NCI-H345 treated with DMSO at 0.1 percent for 48 hours (cell line): ENCODE data around the gene NELFE.
"Not testable (repeated sequence)": the region's sequence is repeated elsewhere in the genome, so short reads cannot be mapped to it uniquely, and the experiment has no call there.

Experiments
- DNase-seq: peaks from one replicate; lab custom pipeline; 2025; ENCODE audit not compliant: unreplicated experiment; lab: John Stamatoyannopoulos, UW

The NELFE gene

GRCh38 chr6:31949926-31950548, 8.7 kb downstream of the NELFE start:
- DNase-seq: no peak

DNA sequence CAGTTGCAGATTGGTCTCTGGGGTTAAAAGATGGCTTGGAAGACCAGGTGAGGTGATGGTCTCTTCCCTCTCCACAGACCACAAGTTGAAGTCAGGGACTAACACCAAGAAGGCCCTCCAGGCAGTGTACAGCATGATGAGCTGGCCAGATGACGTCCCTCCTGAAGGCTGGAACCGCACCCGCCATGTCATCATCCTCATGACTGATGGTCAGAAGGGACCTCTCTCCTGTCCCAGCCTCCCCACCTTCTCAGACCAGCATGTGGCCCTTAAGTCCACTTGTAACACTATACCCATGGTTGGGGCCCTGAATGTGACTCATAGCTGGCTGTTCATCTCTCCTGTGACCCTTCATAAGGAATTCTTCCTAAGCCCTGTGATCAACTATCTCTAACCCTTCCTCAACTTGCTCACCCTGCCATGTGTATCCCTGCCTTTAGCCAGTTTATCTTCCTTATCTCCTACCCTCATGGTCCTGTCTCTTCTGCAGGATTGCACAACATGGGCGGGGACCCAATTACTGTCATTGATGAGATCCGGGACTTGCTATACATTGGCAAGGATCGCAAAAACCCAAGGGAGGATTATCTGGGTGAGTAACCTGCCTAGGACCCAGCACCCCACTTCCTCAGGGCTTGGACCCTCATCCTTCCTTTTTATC, 9.9 kb downstream of the NELFE start:
- DNase-seq: no peak

DNA sequence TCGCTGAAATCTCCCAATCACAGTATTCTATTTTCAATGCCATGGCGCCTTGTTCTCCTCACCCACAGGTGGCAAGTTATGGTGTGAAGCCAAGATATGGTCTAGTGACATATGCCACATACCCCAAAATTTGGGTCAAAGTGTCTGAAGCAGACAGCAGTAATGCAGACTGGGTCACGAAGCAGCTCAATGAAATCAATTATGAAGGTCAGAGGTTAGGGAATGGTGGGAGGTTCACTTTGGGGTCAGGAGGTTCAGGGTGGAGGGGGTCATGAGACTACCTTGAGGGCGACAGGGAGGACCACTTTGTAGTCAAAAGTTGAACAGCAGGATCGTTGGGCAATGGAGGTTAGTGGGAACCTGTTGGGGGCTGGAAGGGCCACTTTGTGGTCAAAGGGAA, 10.5 kb downstream of the NELFE start:
- DNase-seq: no peak

DNA sequence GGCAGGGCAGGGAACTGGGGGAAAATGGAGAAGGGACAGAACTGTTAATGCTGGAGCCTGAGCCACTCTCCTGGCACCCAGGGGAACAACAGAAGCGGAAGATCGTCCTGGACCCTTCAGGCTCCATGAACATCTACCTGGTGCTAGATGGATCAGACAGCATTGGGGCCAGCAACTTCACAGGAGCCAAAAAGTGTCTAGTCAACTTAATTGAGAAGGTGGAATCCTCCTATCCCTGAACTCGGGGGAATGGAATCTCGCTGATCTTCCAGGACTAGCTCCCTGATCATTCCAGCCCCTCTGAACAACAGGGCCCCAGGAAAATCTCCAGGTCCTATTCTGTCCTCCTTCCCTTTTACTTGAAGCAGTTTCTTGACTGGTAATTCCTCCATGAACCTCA, 10.9 kb downstream of the NELFE start:
- no peak for DNase-seq

DNA sequence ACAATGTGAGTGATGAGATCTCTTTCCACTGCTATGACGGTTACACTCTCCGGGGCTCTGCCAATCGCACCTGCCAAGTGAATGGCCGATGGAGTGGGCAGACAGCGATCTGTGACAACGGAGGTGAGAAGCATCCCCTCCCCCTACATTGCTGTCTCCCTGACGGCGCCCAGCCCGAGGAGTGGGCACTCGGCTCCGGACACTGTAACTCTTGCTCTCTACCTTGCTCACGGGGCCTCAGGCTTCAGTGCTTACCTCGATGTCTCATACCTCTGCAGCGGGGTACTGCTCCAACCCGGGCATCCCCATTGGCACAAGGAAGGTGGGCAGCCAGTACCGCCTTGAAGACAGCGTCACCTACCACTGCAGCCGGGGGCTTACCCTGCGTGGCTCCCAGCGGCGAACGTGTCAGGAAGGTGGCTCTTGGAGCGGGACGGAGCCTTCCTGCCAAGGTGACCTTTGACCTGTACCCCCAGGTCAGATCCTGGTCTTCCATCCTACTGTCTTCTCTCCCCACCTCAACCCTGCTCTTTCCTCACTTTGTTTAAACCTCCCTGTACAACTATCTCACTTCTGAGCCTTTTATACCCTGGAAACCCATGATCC, 11.6 kb downstream of the NELFE start:
- DNase-seq: no peak

DNA sequence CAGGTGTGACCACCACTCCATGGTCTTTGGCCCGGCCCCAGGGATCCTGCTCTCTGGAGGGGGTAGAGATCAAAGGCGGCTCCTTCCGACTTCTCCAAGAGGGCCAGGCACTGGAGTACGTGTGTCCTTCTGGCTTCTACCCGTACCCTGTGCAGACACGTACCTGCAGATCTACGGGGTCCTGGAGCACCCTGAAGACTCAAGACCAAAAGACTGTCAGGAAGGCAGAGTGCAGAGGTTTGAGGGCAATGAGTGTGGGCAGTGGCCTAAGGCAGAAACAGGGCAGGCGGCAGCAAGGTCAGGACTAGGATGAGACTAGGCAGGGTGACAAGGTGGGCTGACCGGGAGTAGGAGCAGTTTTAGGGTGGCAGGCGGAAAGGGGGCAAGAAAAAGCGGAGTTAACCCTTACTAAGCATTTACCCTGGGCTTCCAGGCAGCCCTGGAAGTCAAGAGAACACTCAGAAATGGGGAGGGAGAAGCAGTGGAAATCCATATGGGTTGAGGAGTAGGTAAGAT, 12.3 kb downstream of the NELFE start:
- no peak for DNase-seq

- DNase-seq: no peak
Measured at GRCh38 chr6:31945507-31946369, 13.0 kb downstream of the NELFE start, which contains the start of gene CFB. CFB (plus strand) TSS chr6:31946095; CDS start chr6:31946222, 127 bp downstream.

- no peak for DNase-seq
Measured at GRCh38 chr6:31945154-31945506, 13.6 kb downstream of the NELFE start.

DNA sequence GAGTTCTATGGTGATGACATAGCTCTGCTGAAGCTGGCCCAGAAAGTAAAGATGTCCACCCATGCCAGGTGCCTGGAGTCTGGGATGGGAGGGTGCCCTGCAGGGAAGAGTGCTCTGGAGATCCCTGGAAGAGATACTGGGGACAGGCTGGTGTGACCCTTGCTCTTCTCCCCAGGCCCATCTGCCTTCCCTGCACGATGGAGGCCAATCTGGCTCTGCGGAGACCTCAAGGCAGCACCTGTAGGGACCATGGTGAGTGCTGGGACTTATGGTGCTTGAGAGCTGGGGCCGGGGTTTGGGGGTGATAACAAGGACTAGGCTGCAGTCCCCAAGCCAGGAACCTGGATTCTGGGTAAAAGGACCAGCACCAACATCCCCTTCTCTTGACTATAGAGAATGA, 15.0 kb downstream of the NELFE start:
- DNase-seq: no peak

DNA sequence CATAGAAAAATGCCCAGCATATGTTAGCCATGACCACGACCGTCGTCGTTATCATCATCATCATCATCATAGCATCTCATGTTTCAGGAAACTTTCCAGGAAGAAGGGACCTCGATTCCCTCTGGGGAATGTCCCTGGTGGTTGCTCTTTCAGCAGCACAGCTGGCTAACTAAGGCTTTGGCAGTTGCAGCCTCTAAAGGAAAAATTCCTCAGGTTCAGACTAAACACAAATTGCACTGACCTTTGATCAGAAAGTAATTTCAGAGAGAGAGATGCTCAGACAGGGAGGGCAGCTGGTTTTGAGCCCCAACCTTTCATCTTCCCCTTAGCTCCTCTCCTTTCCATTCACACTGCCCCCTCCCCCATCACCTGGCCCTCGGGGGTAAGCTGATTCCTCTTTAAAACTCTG, 18.5 kb downstream of the NELFE start:
- DNase-seq: no peak

DNA sequence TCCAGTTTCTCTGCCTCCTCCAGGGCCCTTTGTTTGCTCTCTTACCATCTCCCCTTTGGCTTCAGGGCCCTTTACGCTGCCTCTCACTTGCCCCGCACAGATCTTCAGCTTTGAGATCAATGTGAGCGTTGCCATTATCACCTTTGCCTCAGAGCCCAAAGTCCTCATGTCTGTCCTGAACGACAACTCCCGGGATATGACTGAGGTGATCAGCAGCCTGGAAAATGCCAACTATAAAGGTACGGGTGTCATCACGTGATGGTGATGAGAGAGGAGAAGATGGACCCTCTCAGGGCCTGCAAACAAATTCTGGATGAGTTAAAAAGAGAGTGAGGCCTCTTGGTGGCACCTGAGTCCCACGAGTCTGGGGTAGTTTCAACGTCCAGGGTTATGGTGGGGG, 22.9 kb downstream of the NELFE start:
- no peak for DNase-seq

DNA sequence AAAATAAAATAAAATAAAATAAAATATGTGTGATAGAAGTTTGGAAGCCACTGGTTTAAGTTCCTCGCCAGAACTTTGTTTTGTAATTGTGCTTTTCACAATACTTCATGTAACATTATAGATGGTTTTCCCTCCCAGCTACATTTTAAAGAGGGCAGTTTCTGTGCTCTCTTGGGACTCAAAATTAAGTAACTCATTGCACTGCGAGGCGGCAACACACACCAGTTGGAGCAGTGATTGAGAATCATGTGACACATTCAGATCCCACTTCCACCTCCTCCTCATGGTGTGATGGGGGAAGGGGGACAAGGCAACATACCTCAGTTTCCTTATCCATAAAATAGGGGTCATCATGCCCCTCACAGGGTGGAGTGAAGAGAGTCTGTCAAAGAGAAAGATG, 23.8 kb downstream of the NELFE start:
- DNase-seq: no peak

DNA sequence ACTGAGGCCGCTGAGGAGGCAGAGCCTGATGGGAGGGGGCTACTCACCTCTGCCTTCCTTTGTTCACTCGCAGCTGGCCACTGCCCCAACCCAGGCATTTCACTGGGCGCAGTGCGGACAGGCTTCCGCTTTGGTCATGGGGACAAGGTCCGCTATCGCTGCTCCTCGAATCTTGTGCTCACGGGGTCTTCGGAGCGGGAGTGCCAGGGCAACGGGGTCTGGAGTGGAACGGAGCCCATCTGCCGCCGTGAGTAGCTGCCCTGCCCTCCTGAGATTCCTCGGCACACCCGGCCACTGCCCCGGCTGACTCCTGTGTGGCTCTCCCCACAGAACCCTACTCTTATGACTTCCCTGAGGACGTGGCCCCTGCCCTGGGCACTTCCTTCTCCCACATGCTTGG, 25.2 kb downstream of the NELFE start:
- no peak for DNase-seq

- DNase-seq: not testable (repeated sequence)
Measured at GRCh38 chr6:31932137-31932536, 26.6 kb downstream of the NELFE start.

DNA sequence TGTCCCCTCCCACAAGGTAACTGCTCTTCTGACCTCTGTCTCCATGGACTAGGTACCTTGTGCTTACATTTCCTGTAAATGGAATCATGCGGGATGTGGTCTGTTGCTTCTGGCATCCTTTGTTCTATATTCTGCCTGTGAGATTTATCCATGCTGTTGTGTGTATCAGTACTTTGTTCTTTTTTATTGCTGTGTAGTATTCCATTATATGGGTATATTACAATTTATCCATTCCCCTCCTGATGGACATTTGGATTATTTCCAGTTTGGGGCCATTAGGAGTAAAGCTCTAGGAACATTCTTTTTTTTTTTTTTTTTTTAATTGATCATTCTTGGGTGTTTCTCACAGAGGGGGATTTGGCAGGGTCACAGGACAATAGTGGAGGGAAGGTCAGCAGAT, 27.8 kb downstream of the NELFE start:
- DNase-seq: no peak

- DNase-seq: no peak
Measured at GRCh38 chr6:31928672-31928939, 30.2 kb downstream of the NELFE start.

- DNase-seq: no peak
Measured at GRCh38 chr6:31927863-31928671, 30.7 kb downstream of the NELFE start.

- no peak for DNase-seq
Measured at GRCh38 chr6:31927242-31927862, 31.4 kb downstream of the NELFE start, which contains the start of gene C2. C2 (plus strand) TSS chr6:31927717; CDS start chr6:31927753, 36 bp downstream.

DNA sequence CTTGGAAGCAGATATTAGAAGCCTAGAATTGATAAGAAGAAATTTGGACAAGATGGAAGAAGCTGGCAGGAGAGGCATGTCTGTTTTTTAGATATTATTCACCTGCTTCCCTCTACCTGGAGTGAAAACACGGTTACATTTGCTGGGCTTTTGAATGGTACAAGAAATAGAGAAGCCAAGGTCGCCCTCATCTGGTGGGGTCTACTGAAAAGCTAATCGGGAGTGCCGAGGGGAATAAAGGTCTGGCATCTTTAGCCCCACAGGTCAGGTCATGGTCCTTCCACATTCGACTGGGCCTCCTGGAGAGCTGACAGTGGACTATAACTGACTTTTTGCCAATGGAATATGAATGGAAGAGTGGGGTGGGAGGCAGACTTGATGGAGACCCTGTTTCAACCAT, 35.8 kb downstream of the NELFE start:
- DNase-seq: no peak

- DNase-seq: no peak
Measured at GRCh38 chr6:31920811-31921210, 38.0 kb downstream of the NELFE start.
